ENCODE measurements around the gene SYNDIG1. TPM values are rescaled to one million over a fixed set of nuclear protein-coding genes. Genes with fewer than 3 reads are reported as not detected.

Gene SYNDIG1
- polyA plus RNA-seq, 1 of the 3 experiments (the other 2 are of a cell fraction) = not detected

DNA sequence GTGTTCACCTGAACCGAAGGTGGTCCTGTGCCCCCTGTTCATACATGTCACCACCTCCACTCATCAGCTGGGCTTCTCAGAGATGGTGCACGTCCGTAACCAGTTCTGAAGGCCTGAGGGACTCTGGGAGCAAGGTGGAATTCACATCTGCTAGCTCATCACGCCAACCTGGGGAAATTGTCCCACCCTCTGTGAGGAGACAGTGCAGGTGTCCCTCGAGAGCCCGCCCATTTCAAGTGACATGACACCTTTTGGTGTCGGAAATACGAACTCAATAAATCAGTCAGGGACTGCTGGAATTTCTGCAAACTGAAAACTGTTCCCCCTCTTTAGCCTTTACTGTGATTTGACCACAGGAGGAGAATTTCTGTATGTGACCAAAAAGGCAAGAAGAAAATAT lies 99.4 kb downstream of the SYNDIG1 start:
- Histone ChIP-seq H3K9me2 (no peaks in the 10 kb centered on the region), H3K27ac (ENCODE audit: low read depth in 2 of 2, low read length in 1 of 2) (no peak overlapping the region), H3K36me3 (replicated peaks in 1 of 2; ENCODE audit: control insufficient read depth in 1 of 2, insufficient read depth in 2 of 2, low read length in 1 of 2) (no peaks in the 10 kb centered on the region), H3F3A (replicated peaks; ENCODE audit: insufficient read depth) (no peaks in the 10 kb centered on the region), H3K9ac (no peak overlapping the region), H3K4me3 (ENCODE audit: low read depth in 2 of 2, low read length in 1 of 2) (no peak overlapping the region), H4K20me1 (ENCODE audit: insufficient read depth) (no peaks in the 10 kb centered on the region), H3K27me3 (ENCODE audit: insufficient read depth) (no peaks in the 10 kb centered on the region; the same call in 1 of the 2 replicates), H3K79me2 (ENCODE audit: insufficient read depth) (no peaks in the 10 kb centered on the region), H3K9me3 (no peaks in the 10 kb centered on the region), H3K4me2 (no peak overlapping the region), H2AFZ (ENCODE audit: low read depth) (no peak overlapping the region), H3K4me1 (ENCODE audit: control insufficient read depth in 1 of 2, insufficient read depth in 2 of 2, low read depth in 1 of 2, low read length in 1 of 2) (no peaks in the 10 kb centered on the region)
- CTCF ChIA-PET = no interaction called here
- TF ChIP-seq USF2 (IDR thresholded peaks at IDR 0.05; ENCODE audit: borderline replicate concordance, low read depth, low read length) (no peak), MEF2A (IDR thresholded peaks at IDR 0.05; ENCODE audit: borderline replicate concordance, low read depth) (no peak), FOXM1 (IDR thresholded peaks at IDR 0.05; ENCODE audit: low read depth) (no peak), FOXJ3 (CRISPR knock-in tag; IDR thresholded peaks at IDR 0.05) (no peak), RXRA (IDR thresholded peaks at IDR 0.05; ENCODE audit: borderline replicate concordance, low read depth) (no peak), NRF1 (IDR thresholded peaks at IDR 0.05; ENCODE audit: low read depth, low read length) (no peak), FOSL2 (IDR thresholded peaks at IDR 0.05; ENCODE audit: borderline replicate concordance, low read depth) (no peak), MXI1 (IDR thresholded peaks at IDR 0.05; ENCODE audit: low read depth, low read length) (no peak), RFX5 (IDR thresholded peaks at IDR 0.05; ENCODE audit: low read length) (no peak), TCF12 (IDR thresholded peaks at IDR 0.05) (no peak), USF1 (IDR thresholded peaks at IDR 0.05; ENCODE audit: borderline replicate concordance, low read depth) (no peak), SIN3A (IDR thresholded peaks at IDR 0.05; ENCODE audit: borderline replicate concordance, low read depth, low read length) (no peak), MAX (IDR thresholded peaks at IDR 0.05; ENCODE audit: low read depth) (no peak)
- TF ChIP-seq, protein P1, sequence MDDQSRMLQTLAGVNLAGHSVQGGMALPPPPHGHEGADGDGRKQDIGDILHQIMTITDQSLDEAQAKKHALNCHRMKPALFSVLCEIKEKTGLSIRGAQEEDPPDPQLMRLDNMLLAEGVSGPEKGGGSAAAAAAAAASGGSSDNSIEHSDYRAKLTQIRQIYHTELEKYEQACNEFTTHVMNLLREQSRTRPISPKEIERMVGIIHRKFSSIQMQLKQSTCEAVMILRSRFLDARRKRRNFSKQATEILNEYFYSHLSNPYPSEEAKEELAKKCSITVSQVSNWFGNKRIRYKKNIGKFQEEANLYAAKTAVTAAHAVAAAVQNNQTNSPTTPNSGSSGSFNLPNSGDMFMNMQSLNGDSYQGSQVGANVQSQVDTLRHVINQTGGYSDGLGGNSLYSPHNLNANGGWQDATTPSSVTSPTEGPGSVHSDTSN (IDR thresholded peaks at IDR 0.05) = no peak
- POLR2A ChIA-PET = no interaction called here
- DNase-seq = no peak
- 36% methylated on average over 8 of the region's 8 CpGs for WGBS (ENCODE audit: low lambda C conversion rate)

- Histone ChIP-seq H3K4me1 (ENCODE audit: control insufficient read depth in 1 of 2, insufficient read depth in 2 of 2, low read depth in 1 of 2, low read length in 1 of 2) (no peaks in the 10 kb centered on the region), H3K27me3 (ENCODE audit: insufficient read depth) (no peaks in the 10 kb centered on the region), H3K4me2 (no peak overlapping the region), H3K9me3 (no peaks in the 10 kb centered on the region), H3K9me2 (no peaks in the 10 kb centered on the region), H3K9ac (no peak overlapping the region), H3K79me2 (ENCODE audit: insufficient read depth) (no peaks in the 10 kb centered on the region), H2AFZ (ENCODE audit: low read depth) (no peak overlapping the region), H3F3A (replicated peaks; ENCODE audit: insufficient read depth) (no peaks in the 10 kb centered on the region), H3K27ac (ENCODE audit: low read depth in 2 of 2, low read length in 1 of 2) (no peak overlapping the region), H3K4me3 (ENCODE audit: low read depth in 2 of 2, low read length in 1 of 2) (no peak overlapping the region), H3K36me3 (replicated peaks in 1 of 2; ENCODE audit: control insufficient read depth in 1 of 2, insufficient read depth in 2 of 2, low read length in 1 of 2) (no peaks in the 10 kb centered on the region), H4K20me1 (ENCODE audit: insufficient read depth) (no peaks in the 10 kb centered on the region)
- WGBS (ENCODE audit: low lambda C conversion rate) = 12% methylated on average over 2 of the region's 2 CpGs
- POLR2A ChIA-PET = no interaction called here
- CTCF ChIA-PET = no interaction called here
- DNase-seq = no peak
- no peak for TF ChIP-seq CTCF (IDR thresholded peaks at IDR 0.05)
- no peak for TF ChIP-seq TEAD4 (IDR thresholded peaks at IDR 0.05; ENCODE audit: borderline replicate concordance, insufficient read depth)
- TF ChIP-seq USF2 (IDR thresholded peaks at IDR 0.05; ENCODE audit: borderline replicate concordance, low read depth, low read length) = no peak
- TF ChIP-seq MEF2A (IDR thresholded peaks at IDR 0.05; ENCODE audit: borderline replicate concordance, low read depth) = no peak
- TF ChIP-seq EP300 (IDR thresholded peaks at IDR 0.05; ENCODE audit: borderline replicate concordance in 1 of 2, low read depth in 1 of 2, low read length in 1 of 2) = no peak
- no peak for TF ChIP-seq RXRA (IDR thresholded peaks at IDR 0.05; ENCODE audit: borderline replicate concordance, low read depth)
- TF ChIP-seq FOXJ3 (CRISPR knock-in tag; IDR thresholded peaks at IDR 0.05) = no peak
- TF ChIP-seq, protein P2, sequence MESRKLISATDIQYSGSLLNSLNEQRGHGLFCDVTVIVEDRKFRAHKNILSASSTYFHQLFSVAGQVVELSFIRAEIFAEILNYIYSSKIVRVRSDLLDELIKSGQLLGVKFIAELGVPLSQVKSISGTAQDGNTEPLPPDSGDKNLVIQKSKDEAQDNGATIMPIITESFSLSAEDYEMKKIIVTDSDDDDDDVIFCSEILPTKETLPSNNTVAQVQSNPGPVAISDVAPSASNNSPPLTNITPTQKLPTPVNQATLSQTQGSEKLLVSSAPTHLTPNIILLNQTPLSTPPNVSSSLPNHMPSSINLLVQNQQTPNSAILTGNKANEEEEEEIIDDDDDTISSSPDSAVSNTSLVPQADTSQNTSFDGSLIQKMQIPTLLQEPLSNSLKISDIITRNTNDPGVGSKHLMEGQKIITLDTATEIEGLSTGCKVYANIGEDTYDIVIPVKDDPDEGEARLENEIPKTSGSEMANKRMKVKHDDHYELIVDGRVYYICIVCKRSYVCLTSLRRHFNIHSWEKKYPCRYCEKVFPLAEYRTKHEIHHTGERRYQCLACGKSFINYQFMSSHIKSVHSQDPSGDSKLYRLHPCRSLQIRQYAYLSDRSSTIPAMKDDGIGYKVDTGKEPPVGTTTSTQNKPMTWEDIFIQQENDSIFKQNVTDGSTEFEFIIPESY (IDR thresholded peaks at IDR 0.05; ENCODE audit: borderline replicate concordance, low read depth) = no peak
- TF ChIP-seq RCOR1 (IDR thresholded peaks at IDR 0.05; ENCODE audit: low read length) = no peak
- TF ChIP-seq JUND (IDR thresholded peaks at IDR 0.05) = no peak
- no peak for TF ChIP-seq TCF12 (IDR thresholded peaks at IDR 0.05)
- TF ChIP-seq SIN3A (IDR thresholded peaks at IDR 0.05; ENCODE audit: borderline replicate concordance, low read depth, low read length) = no peak
These were observed 101.7 kb downstream of the SYNDIG1 start for GRCh38 chr20:24571159-24571558.

All from SK-N-SH (cell line).